AG04450 (cell line): ENCODE measurements around the gene SIGLEC9. TPM values are rescaled to one million over a fixed set of nuclear protein-coding genes. Genes with fewer than 3 reads are reported as not detected.

Source experiments
- CTCF ChIA-PET: fragments of 300-600, 350-600 bp; formaldehyde crosslinking; extraction: SDS; loops from one replicate; lab custom pipeline; 2022; ENCODE audit warnings: antibody characterized with exemption, inconsistent platforms; lab: Charles Lee
- POLR2A ChIA-PET: fragments of 350-600 bp; formaldehyde crosslinking; extraction: SDS; loops from one replicate; lab custom pipeline; 2021; ENCODE audit warnings: antibody characterized with exemption, inconsistent platforms; lab: Yijun Ruan, JAX
- DNase-seq: peaks from one replicate; pipeline ENCODE4 v3.0.0-alpha.2; 2011; ENCODE audit warnings: low read depth, low spot score
- H3K27ac ChIP-seq: one replicate; pipeline ENCODE4 v1.5.1; 2012; ENCODE audit warnings: low read depth, low read length, control low read depth
- H3K27me3 ChIP-seq: one replicate; pipeline ENCODE4 v1.6.0; 2012; ENCODE audit warnings: low read length; ENCODE audit not compliant: control insufficient read depth, insufficient read depth
- H3K4me3 ChIP-seq: 2 replicates; pipeline ENCODE4 v1.5.1; 2011; ENCODE audit warnings: mild to moderate bottlenecking, low read depth, low read length, control low read depth
- H3K9me3 ChIP-seq: 2 replicates; pipeline ENCODE4 v1.5.1; 2012; ENCODE audit warnings: low read length; ENCODE audit not compliant: control insufficient read depth, insufficient read depth
- polyA minus RNA-seq: library from RNA; depleted of rRNA, polyadenylated mRNA; stranded (reverse); fragments of >200 nt; gene quantifications from 2 replicates; pipeline ENCODE4 v1.2.3, GENCODE V29; 2011; rRNA and poly(A)+ RNA removed
- polyA plus RNA-seq: library from polyadenylated mRNA; depleted of rRNA; stranded (reverse); fragments of >200 nt; gene quantifications from 2 replicates; pipeline ENCODE4 v1.2.3, GENCODE V29; 2011; rRNA removed
- TF ChIP-seq, protein P1 (sequence below): IDR thresholded peaks from 2 replicates; pipeline ENCODE4 v1.5.1; 2011; ENCODE audit warnings: low read depth, low read length, control low read depth, inconsistent platforms

SIGLEC9 gene
- polyA plus RNA-seq: 0.05 TPM in 1 of 2 replicates, not detected in the other
- not detected in 2 replicates for polyA minus RNA-seq

DNA sequence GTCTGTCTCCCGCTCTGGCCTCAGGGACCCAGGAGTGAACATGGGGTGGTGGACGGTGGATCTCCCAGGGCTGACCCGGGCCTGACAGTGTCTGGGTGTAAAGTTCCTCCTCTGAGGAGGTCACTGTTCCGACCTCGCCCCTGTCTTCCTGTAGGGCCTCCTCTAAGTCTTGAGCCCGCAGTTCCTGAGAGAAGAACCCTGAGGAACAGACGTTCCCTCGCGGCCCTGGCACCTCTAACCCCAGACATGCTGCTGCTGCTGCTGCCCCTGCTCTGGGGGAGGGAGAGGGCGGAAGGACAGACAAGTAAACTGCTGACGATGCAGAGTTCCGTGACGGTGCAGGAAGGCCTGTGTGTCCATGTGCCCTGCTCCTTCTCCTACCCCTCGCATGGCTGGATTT lies at the start of gene SIGLEC9:
Gene SIGLEC9 (plus strand): TSS at position 178 of the 400 bp plus-strand sequence. CDS start 69 bp downstream, at position 247.
- Histone ChIP-seq H3K4me3 (no peak within 1 kb of the TSS), H3K27ac (no peak within 1 kb of the TSS), H3K9me3 (no peaks in the 10 kb centered on the region), H3K27me3 (no peaks in the 10 kb centered on the region)
- POLR2A ChIA-PET: no interaction called here
- DNase-seq: no peak
- TF ChIP-seq, protein P1, sequence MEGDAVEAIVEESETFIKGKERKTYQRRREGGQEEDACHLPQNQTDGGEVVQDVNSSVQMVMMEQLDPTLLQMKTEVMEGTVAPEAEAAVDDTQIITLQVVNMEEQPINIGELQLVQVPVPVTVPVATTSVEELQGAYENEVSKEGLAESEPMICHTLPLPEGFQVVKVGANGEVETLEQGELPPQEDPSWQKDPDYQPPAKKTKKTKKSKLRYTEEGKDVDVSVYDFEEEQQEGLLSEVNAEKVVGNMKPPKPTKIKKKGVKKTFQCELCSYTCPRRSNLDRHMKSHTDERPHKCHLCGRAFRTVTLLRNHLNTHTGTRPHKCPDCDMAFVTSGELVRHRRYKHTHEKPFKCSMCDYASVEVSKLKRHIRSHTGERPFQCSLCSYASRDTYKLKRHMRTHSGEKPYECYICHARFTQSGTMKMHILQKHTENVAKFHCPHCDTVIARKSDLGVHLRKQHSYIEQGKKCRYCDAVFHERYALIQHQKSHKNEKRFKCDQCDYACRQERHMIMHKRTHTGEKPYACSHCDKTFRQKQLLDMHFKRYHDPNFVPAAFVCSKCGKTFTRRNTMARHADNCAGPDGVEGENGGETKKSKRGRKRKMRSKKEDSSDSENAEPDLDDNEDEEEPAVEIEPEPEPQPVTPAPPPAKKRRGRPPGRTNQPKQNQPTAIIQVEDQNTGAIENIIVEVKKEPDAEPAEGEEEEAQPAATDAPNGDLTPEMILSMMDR: no peak
- CTCF ChIA-PET: no interaction called here

DNA sequence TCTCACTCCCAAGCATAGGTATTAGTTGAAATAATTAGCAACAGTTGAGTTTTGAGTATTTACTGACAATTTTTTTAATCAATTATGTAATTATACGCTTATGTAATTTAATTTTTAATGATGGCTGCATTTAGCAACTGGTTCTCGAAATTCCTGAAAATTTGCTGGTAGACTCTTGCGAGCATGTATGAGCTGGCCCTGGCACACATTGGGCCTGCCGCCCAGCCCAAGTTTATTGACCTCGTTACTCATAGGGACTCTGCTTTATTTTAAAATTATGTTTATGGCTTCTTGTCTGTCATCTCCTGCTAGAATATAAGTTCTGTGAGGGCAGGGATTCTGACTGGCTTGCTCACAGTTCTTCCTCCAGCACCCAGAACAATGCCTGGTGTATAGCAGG lies 48.7 kb upstream of the SIGLEC9 start:
- Histone ChIP-seq H3K4me3 (no peak overlapping the region), H3K27ac (no peak overlapping the region), H3K27me3 (peaks cover 2% of the 10 kb centered on the region), H3K9me3 (peaks cover 10% of the 10 kb centered on the region; the same call in 1 of the 2 replicates)
- no peak for DNase-seq
- TF ChIP-seq, protein P1: no peak
- POLR2A ChIA-PET: no interaction called here
- CTCF ChIA-PET: no interaction called here

DNA sequence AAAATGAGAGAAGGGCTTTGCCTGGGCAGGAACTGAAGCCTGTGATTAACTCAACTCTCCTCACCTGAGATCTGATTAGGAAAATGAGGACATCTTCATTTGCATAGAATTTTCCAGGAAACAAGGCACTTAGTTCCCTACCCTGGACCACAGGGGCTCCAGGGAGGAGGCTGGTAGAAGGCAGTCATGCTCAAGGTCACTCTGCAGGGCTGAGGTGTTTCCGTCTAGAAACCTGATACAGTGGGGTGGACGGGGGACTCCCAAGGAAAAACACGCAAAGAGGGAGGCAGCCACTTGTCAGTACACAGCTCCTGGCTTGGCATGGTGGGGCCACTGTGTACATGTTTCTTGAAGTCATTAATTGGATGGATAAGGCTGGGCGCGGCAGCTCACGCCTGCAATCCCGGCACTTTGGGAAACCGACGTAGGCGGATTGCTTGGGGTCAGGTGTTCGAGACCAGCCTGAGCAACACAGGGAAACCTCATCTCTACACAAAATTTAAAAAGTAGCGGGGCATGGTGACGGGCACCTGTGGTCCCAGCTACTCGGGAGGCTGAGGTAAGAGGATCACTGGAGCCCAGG lies 48.0 kb upstream of the SIGLEC9 start:
- ChIA-PET CTCF (no interaction called here), POLR2A (no interaction called here)
- H3K9me3 ChIP-seq: peaks cover 10% of the 10 kb centered on the region; the same call in 1 of the 2 replicates
- peaks cover 2% of the 10 kb centered on the region for H3K27me3 ChIP-seq
- no peak for DNase-seq
- no peak overlapping the region for H3K4me3 ChIP-seq
- TF ChIP-seq, protein P1: no peak
- no peak overlapping the region for H3K27ac ChIP-seq

DNA sequence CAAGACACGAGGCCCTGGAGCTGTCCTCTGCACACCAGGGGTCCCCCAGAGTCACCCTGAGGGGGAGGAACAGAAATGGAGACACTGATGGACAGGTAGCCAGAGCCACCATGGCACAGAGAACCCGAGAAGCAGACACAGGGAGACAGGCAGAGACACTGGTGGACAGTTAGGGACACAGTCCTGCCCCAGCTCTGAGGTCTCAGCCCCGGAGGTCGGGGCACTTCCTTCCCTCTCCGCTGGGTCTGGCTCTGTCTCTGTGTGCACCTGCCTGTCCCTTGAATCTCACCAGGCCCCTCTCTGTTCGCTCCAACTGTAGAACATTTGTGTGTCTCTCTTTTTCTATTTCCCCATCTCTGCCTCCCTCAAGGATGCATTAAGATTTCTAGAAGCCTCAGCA lies 46.6 kb upstream of the SIGLEC9 start:
- DNase-seq: no peak
- peaks cover 2% of the 10 kb centered on the region for H3K27me3 ChIP-seq
- POLR2A ChIA-PET: no interaction called here
- H3K4me3 ChIP-seq: no peak overlapping the region
- TF ChIP-seq, protein P1: no peak
- H3K9me3 ChIP-seq: peaks cover 10% of the 10 kb centered on the region; the same call in 1 of the 2 replicates
- CTCF ChIA-PET: no interaction called here
- H3K27ac ChIP-seq: no peak overlapping the region

DNA sequence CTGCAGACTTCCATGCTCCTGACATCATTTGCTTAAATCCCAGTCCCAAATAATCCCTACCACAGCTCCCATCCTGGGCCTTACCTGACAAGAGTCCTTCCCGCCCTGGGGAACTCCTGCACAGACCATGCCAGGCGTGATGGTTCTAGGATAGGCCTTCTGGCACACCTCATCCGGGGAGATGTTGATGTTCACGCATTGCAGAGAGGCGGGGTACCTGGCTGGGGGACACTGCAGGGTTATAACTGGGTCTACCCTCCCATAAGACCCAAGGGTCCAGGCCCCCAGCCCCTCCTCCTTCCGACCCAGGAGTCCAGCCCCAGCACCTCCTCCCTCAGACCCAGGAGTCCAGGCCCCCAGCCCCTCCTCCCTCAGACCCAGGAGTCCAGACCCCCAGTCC lies 46.0 kb upstream of the SIGLEC9 start:
- POLR2A ChIA-PET: no interaction called here
- Histone ChIP-seq H3K9me3 (peaks cover 10% of the 10 kb centered on the region; the same call in 1 of the 2 replicates), H3K27ac (no peak overlapping the region), H3K27me3 (peaks cover 2% of the 10 kb centered on the region), H3K4me3 (no peak overlapping the region)
- no peak for DNase-seq
- TF ChIP-seq, protein P1: no peak
- CTCF ChIA-PET: interaction anchor here (0.6 kb wide), 1 partner anchor 538 kb away, joined by 3 read pairs; no protein-coding TSS in a partner anchor
